ENCODE measurements around the gene SAPCD1. TPM values are rescaled to one million over a fixed set of nuclear protein-coding genes. Genes with fewer than 3 reads are reported as not detected.

SAPCD1 gene
- total and polyA plus RNA-seq, 4 donors = 0.59 to 2.6 (median 0.68) TPM; not detected in 1

DNA sequence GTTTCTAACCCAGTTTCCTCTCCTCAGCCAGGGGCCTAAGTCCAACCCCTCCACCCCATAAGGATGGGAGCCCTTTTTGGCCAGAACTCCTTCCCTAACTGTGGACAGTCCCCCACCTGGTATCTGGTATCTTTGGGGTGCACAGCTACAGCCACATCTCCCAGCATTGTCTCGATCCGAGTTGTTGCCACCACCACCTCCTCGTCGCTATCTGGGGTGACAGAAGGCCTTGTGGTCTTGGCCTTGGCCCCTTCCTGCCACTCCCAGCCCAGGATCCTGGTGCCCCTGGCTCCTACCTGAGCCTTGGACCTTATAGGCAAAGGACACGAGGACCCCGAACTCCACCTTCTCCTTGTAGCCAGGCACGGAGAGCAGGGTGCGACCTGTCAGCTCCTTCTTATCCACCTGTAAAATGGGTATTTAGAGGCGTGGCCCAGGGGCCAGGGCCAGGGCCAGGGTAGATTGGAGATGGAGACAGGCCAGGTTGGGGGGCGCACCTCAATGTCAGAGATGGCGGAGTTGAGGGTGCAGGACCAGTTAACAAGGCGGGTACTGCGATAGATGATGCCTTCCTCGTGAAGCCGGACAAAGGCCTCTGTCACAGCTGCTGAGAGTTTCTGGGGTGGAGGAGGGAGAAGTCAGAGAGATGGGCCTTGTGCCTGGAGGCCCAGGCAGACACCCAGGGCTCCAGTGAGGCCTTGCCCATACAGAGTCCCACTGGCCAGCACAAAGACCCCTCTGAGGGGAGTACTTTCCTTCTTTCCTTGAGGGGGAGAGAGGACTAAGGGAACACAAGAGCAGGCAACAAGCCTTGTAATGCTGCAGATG lies 21.9 kb downstream of the SAPCD1 start:
- Histone ChIP-seq H3K27me3 (ENCODE audit: control insufficient read depth in 4 of 4, insufficient read depth in 4 of 4, low read length in 3 of 4) (no peaks in the 10 kb centered on the region), H3K36me3 (ENCODE audit: control insufficient read depth in 4 of 4, insufficient read depth in 3 of 4, low read depth in 1 of 4, low read length in 3 of 4) (peaks cover 10 to 54% (median 15%) of the 10 kb centered on the region in 4 donors), H3K4me3 (ENCODE audit: low read depth in 1 of 3, low read length in 3 of 3) (no peak overlapping the region), H3K9me3 (ENCODE audit: control insufficient read depth in 4 of 4, low read length in 3 of 4) (no peaks in the 10 kb centered on the region), H3K27ac (ENCODE audit: low read depth in 1 of 2, low read length in 2 of 2) (no peak overlapping the region), H3K9ac (ENCODE audit: low read depth in 1 of 2, low read length in 2 of 2) (no peak overlapping the region), H3K4me1 (ENCODE audit: control insufficient read depth in 4 of 4, insufficient read depth in 4 of 4, low read length in 3 of 4) (peaks cover 0 to under 1% (median 0%) of the 10 kb centered on the region in 4 donors)
- TF ChIP-seq RXRA (IDR thresholded peaks at IDR 0.05) (no peak), SP1 (IDR thresholded peaks at IDR 0.05) (no peak), FOXA1 (IDR thresholded peaks at IDR 0.05) (no peak), NR2F2 (IDR thresholded peaks at IDR 0.05) (no peak), EGR1 (IDR thresholded peaks at IDR 0.05; ENCODE audit: low read depth in 2 of 2) (no peak), TAF1 (conservative IDR thresholded peaks at IDR 0.05) (no peak), RAD21 (IDR thresholded peaks at IDR 0.05) (no peak), HNF4G (IDR thresholded peaks at IDR 0.05) (no peak)
- TF ChIP-seq, protein P1, sequence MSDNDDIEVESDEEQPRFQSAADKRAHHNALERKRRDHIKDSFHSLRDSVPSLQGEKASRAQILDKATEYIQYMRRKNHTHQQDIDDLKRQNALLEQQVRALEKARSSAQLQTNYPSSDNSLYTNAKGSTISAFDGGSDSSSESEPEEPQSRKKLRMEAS (IDR thresholded peaks at IDR 0.05) = no peak
- TF ChIP-seq, protein P2, sequence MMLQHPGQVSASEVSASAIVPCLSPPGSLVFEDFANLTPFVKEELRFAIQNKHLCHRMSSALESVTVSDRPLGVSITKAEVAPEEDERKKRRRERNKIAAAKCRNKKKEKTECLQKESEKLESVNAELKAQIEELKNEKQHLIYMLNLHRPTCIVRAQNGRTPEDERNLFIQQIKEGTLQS (IDR thresholded peaks at IDR 0.05) = no peak
- TF ChIP-seq, protein P3, sequence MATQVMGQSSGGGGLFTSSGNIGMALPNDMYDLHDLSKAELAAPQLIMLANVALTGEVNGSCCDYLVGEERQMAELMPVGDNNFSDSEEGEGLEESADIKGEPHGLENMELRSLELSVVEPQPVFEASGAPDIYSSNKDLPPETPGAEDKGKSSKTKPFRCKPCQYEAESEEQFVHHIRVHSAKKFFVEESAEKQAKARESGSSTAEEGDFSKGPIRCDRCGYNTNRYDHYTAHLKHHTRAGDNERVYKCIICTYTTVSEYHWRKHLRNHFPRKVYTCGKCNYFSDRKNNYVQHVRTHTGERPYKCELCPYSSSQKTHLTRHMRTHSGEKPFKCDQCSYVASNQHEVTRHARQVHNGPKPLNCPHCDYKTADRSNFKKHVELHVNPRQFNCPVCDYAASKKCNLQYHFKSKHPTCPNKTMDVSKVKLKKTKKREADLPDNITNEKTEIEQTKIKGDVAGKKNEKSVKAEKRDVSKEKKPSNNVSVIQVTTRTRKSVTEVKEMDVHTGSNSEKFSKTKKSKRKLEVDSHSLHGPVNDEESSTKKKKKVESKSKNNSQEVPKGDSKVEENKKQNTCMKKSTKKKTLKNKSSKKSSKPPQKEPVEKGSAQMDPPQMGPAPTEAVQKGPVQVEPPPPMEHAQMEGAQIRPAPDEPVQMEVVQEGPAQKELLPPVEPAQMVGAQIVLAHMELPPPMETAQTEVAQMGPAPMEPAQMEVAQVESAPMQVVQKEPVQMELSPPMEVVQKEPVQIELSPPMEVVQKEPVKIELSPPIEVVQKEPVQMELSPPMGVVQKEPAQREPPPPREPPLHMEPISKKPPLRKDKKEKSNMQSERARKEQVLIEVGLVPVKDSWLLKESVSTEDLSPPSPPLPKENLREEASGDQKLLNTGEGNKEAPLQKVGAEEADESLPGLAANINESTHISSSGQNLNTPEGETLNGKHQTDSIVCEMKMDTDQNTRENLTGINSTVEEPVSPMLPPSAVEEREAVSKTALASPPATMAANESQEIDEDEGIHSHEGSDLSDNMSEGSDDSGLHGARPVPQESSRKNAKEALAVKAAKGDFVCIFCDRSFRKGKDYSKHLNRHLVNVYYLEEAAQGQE (IDR thresholded peaks at IDR 0.05) = no peak
- DNase-seq (ENCODE audit: low spot score) = no peak
- 95% methylated on average over 15 of the region's 15 CpGs for WGBS

DNA sequence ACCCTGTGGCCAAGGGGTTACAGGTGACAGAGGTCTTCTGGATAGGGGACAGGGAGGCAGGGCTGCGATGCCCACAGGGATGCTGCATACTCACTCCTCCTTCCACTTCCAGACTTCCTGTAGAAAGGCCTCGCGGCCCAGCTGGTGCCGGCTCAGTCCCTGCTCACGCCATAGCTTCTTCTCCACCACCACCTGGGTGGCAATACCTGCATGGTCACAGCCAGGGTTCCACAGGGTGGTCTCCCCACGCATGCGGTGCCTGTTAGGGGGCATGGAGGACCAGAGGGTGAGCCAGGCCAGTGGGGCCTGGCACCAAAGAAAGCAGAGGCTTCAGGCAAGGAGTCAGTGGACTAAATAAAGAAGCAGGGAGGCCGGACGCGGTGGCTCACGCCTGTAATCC lies 23.0 kb downstream of the SAPCD1 start:
- no peaks in the 10 kb centered on the region for H3K27me3 ChIP-seq (ENCODE audit: control insufficient read depth in 4 of 4, insufficient read depth in 4 of 4, low read length in 3 of 4)
- H3K9ac ChIP-seq (ENCODE audit: low read depth in 1 of 2, low read length in 2 of 2) = no peak overlapping the region
- H3K4me1 ChIP-seq (ENCODE audit: control insufficient read depth in 4 of 4, insufficient read depth in 4 of 4, low read length in 3 of 4) = no peaks in the 10 kb centered on the region
- no peak for DNase-seq (ENCODE audit: low spot score)
- no peak overlapping the region for H3K4me3 ChIP-seq (ENCODE audit: low read depth in 1 of 3, low read length in 3 of 3)
- no peak overlapping the region for H3K27ac ChIP-seq (ENCODE audit: low read depth in 1 of 2, low read length in 2 of 2)
- WGBS = 97% methylated on average over 11 of the region's 11 CpGs
- no peaks in the 10 kb centered on the region for H3K9me3 ChIP-seq (ENCODE audit: control insufficient read depth in 4 of 4, low read length in 3 of 4)
- no peak for TF ChIP-seq RXRA (IDR thresholded peaks at IDR 0.05)
- TF ChIP-seq NR2F2 (IDR thresholded peaks at IDR 0.05) = no peak
- no peak for TF ChIP-seq HNF4A (conservative IDR thresholded peaks at IDR 0.05)
- TF ChIP-seq TAF1 (conservative IDR thresholded peaks at IDR 0.05) = no peak
- TF ChIP-seq, protein P2 (IDR thresholded peaks at IDR 0.05) = no peak
- TF ChIP-seq, protein P4, sequence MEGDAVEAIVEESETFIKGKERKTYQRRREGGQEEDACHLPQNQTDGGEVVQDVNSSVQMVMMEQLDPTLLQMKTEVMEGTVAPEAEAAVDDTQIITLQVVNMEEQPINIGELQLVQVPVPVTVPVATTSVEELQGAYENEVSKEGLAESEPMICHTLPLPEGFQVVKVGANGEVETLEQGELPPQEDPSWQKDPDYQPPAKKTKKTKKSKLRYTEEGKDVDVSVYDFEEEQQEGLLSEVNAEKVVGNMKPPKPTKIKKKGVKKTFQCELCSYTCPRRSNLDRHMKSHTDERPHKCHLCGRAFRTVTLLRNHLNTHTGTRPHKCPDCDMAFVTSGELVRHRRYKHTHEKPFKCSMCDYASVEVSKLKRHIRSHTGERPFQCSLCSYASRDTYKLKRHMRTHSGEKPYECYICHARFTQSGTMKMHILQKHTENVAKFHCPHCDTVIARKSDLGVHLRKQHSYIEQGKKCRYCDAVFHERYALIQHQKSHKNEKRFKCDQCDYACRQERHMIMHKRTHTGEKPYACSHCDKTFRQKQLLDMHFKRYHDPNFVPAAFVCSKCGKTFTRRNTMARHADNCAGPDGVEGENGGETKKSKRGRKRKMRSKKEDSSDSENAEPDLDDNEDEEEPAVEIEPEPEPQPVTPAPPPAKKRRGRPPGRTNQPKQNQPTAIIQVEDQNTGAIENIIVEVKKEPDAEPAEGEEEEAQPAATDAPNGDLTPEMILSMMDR (IDR thresholded peaks at IDR 0.05; ENCODE audit: low read depth, low read length, missing input control) = no peak
- no peak for TF ChIP-seq GABPA (IDR thresholded peaks at IDR 0.05 in 1 of 2, conservative IDR thresholded peaks at IDR 0.05 in 1 of 2)
- TF ChIP-seq EGR1 (IDR thresholded peaks at IDR 0.05; ENCODE audit: low read depth in 2 of 2) = no peak
- TF ChIP-seq, protein P3 (IDR thresholded peaks at IDR 0.05) = no peak
- TF ChIP-seq FOXA1 (IDR thresholded peaks at IDR 0.05) = no peak
- TF ChIP-seq, protein P5, sequence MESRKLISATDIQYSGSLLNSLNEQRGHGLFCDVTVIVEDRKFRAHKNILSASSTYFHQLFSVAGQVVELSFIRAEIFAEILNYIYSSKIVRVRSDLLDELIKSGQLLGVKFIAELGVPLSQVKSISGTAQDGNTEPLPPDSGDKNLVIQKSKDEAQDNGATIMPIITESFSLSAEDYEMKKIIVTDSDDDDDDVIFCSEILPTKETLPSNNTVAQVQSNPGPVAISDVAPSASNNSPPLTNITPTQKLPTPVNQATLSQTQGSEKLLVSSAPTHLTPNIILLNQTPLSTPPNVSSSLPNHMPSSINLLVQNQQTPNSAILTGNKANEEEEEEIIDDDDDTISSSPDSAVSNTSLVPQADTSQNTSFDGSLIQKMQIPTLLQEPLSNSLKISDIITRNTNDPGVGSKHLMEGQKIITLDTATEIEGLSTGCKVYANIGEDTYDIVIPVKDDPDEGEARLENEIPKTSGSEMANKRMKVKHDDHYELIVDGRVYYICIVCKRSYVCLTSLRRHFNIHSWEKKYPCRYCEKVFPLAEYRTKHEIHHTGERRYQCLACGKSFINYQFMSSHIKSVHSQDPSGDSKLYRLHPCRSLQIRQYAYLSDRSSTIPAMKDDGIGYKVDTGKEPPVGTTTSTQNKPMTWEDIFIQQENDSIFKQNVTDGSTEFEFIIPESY (IDR thresholded peaks at IDR 0.05) = no peak
- TF ChIP-seq FOXA2 (IDR thresholded peaks at IDR 0.05) = no peak
- peaks cover 7 to 46% (median 15%) of the 10 kb centered on the region in 4 donors for H3K36me3 ChIP-seq (ENCODE audit: control insufficient read depth in 4 of 4, insufficient read depth in 3 of 4, low read depth in 1 of 4, low read length in 3 of 4)
